Measurements from ENCODE around the gene PIGR.

PIGR gene

GRCh38 chr1:206978259-206978658, 32.0 kb upstream of the PIGR start:
- H3K27ac ChIP-seq (ENCODE audit: low read length), result no peak overlapping the region
- no peak for TF ChIP-seq CTCF (IDR thresholded peaks at IDR 0.05; ENCODE audit: low read depth, low read length)
- no peak for TF ChIP-seq EZH2phosphoT487 (IDR thresholded peaks at IDR 0.05; ENCODE audit: low read depth)
- H2AFZ ChIP-seq (ENCODE audit: low read depth, low read length), result no peak overlapping the region
- no peaks in the 10 kb centered on the region for H3K79me2 ChIP-seq (ENCODE audit: low read length)
- H3K4me3 ChIP-seq (ENCODE audit: low read length), result no peak overlapping the region
- H3K9me3 ChIP-seq (ENCODE audit: insufficient read depth, low read length), result no peaks in the 10 kb centered on the region
- H3K4me2 ChIP-seq (ENCODE audit: low read length), result no peak overlapping the region
- H3K9ac ChIP-seq (ENCODE audit: low read length), result no peak overlapping the region
- H4K20me1 ChIP-seq (ENCODE audit: insufficient read depth, low read length), result no peaks in the 10 kb centered on the region
- H3K4me1 ChIP-seq (ENCODE audit: low read length), result peaks cover 56% of the 10 kb centered on the region
- no peaks in the 10 kb centered on the region for H3K36me3 ChIP-seq (replicated peaks; ENCODE audit: low read depth, low read length)
- H3K27me3 ChIP-seq (ENCODE audit: low read depth, low read length), result peaks cover 5% of the 10 kb centered on the region

GRCh38 chr1:206975306-206975705, 29.0 kb upstream of the PIGR start:
- no peaks in the 10 kb centered on the region for H3K79me2 ChIP-seq (ENCODE audit: low read length)
- no peaks in the 10 kb centered on the region for H3K36me3 ChIP-seq (replicated peaks; ENCODE audit: low read depth, low read length)
- H3K27ac ChIP-seq (ENCODE audit: low read length), result no peak overlapping the region
- no peak overlapping the region for H2AFZ ChIP-seq (ENCODE audit: low read depth, low read length)
- H3K9me3 ChIP-seq (ENCODE audit: insufficient read depth, low read length), result no peaks in the 10 kb centered on the region
- no peak overlapping the region for H3K9ac ChIP-seq (ENCODE audit: low read length)
- H3K27me3 ChIP-seq (ENCODE audit: low read depth, low read length), result no peaks in the 10 kb centered on the region
- no peaks in the 10 kb centered on the region for H4K20me1 ChIP-seq (ENCODE audit: insufficient read depth, low read length)
- no peak overlapping the region for H3K4me3 ChIP-seq (ENCODE audit: low read length)
- H3K4me2 ChIP-seq (ENCODE audit: low read length), result no peak overlapping the region
- H3K4me1 ChIP-seq (ENCODE audit: low read length), result peaks cover 70% of the 10 kb centered on the region
- TF ChIP-seq EZH2phosphoT487 (IDR thresholded peaks at IDR 0.05; ENCODE audit: low read depth), result no peak
- no peak for TF ChIP-seq CTCF (IDR thresholded peaks at IDR 0.05; ENCODE audit: low read depth, low read length)

- Histone ChIP-seq H3K36me3 (replicated peaks; ENCODE audit: low read depth, low read length) (no peaks in the 10 kb centered on the region), H3K27ac (ENCODE audit: low read length) (no peak overlapping the region), H4K20me1 (ENCODE audit: insufficient read depth, low read length) (no peaks in the 10 kb centered on the region), H3K27me3 (ENCODE audit: low read depth, low read length) (no peaks in the 10 kb centered on the region), H3K4me3 (ENCODE audit: low read length) (no peak overlapping the region), H3K79me2 (ENCODE audit: low read length) (no peaks in the 10 kb centered on the region), H3K9ac (ENCODE audit: low read length) (no peak overlapping the region), H2AFZ (ENCODE audit: low read depth, low read length) (no peak overlapping the region), H3K4me1 (ENCODE audit: low read length) (peaks cover 70% of the 10 kb centered on the region), H3K4me2 (ENCODE audit: low read length) (0 out of 2 replicates have a peak overlapping the region, but pooled peaks have one; percentile 11), H3K9me3 (ENCODE audit: insufficient read depth, low read length) (no peaks in the 10 kb centered on the region)
- no peak for TF ChIP-seq EZH2phosphoT487 (IDR thresholded peaks at IDR 0.05; ENCODE audit: low read depth)
- TF ChIP-seq CTCF (IDR thresholded peaks at IDR 0.05; ENCODE audit: low read depth, low read length), result no peak
Observed at GRCh38 chr1:206974140-206974539, 27.9 kb upstream of the PIGR start.

- Histone ChIP-seq H3K4me1 (ENCODE audit: low read length) (peaks cover 71% of the 10 kb centered on the region), H3K9ac (ENCODE audit: low read length) (0 out of 2 replicates have a peak overlapping the region, but pooled peaks have one; percentile 8), H3K4me2 (ENCODE audit: low read length) (no peak overlapping the region), H3K79me2 (ENCODE audit: low read length) (no peaks in the 10 kb centered on the region), H3K9me3 (ENCODE audit: insufficient read depth, low read length) (no peaks in the 10 kb centered on the region), H3K36me3 (replicated peaks; ENCODE audit: low read depth, low read length) (no peaks in the 10 kb centered on the region), H2AFZ (ENCODE audit: low read depth, low read length) (no peak overlapping the region), H3K4me3 (ENCODE audit: low read length) (no peak overlapping the region), H3K27ac (ENCODE audit: low read length) (peak overlapping the region; percentile 95; the same call in 1 of the 2 replicates), H3K27me3 (ENCODE audit: low read depth, low read length) (no peaks in the 10 kb centered on the region), H4K20me1 (ENCODE audit: insufficient read depth, low read length) (no peaks in the 10 kb centered on the region)
- no peak for TF ChIP-seq CTCF (IDR thresholded peaks at IDR 0.05; ENCODE audit: low read depth, low read length)
- no peak for TF ChIP-seq EZH2phosphoT487 (IDR thresholded peaks at IDR 0.05; ENCODE audit: low read depth)
Observed at GRCh38 chr1:206972728-206973127, 26.5 kb upstream of the PIGR start.
